GM19351 (cell line): Measurements from ENCODE around the gene TXNIP.
A peak's percentile ranks its signal among the peaks of the same experiment; 100 is the strongest.
"Not testable (repeated sequence)": the region's sequence is repeated elsewhere in the genome, so short reads cannot be mapped to it uniquely, and the experiment has no call there.

ENCODE experiments used
- ATAC-seq: cut with Tn5 transposase; IDR thresholded peaks from one replicate; pipeline ENCODE4 v1.9.1; 2021; ENCODE audit warnings: mild to moderate bottlenecking, moderate library complexity; ENCODE audit not compliant: unreplicated experiment

Gene TXNIP

GRCh38 chr1:145996433-145997015, at the start of gene TXNIP:
TXNIP (minus strand) TSS chr1:145996579; CDS start chr1:145996266, 313 bp downstream.
- peak; percentile 94 for ATAC-seq

GRCh38 chr1:146039844-146040194, 43.4 kb upstream of the TXNIP start:
- ATAC-seq = no peak

GRCh38 chr1:146036965-146037646, 40.7 kb upstream of the TXNIP start:
- ATAC-seq = no peak

GRCh38 chr1:146036241-146036964, 40.0 kb upstream of the TXNIP start:
- ATAC-seq = no peak

GRCh38 chr1:146035048-146035423, 38.7 kb upstream of the TXNIP start:
- ATAC-seq = no peak

- no peak for ATAC-seq
These were observed 36.3 kb upstream of the TXNIP start for GRCh38 chr1:146032631-146033219.

GRCh38 chr1:146031476-146031875, 35.1 kb upstream of the TXNIP start:
- ATAC-seq = no peak

GRCh38 chr1:146029117-146029516, 32.7 kb upstream of the TXNIP start:
- no peak for ATAC-seq

- ATAC-seq = not testable (repeated sequence)
These were observed 30.3 kb upstream of the TXNIP start for GRCh38 chr1:146026650-146027049.

- ATAC-seq = not testable (repeated sequence)
These were observed 29.6 kb upstream of the TXNIP start for GRCh38 chr1:146025787-146026495.

GRCh38 chr1:146022403-146023127, 26.2 kb upstream of the TXNIP start:
- no peak for ATAC-seq

GRCh38 chr1:146021622-146022402, 25.4 kb upstream of the TXNIP start, which contains the start of gene HJV:
HJV (minus strand) TSS chr1:146021735; CDS start chr1:146020231, 1,504 bp downstream.
- ATAC-seq = no peak

GRCh38 chr1:146021050-146021445, 24.7 kb upstream of the TXNIP start:
- no peak for ATAC-seq

GRCh38 chr1:146020058-146021049, 24.0 kb upstream of the TXNIP start:
- no peak for ATAC-seq

- ATAC-seq = no peak
These were observed 23.1 kb upstream of the TXNIP start for GRCh38 chr1:146019231-146020057.

- no peak for ATAC-seq
These were observed 20.5 kb upstream of the TXNIP start for GRCh38 chr1:146016891-146017290.

GRCh38 chr1:146013559-146013922, 17.2 kb upstream of the TXNIP start:
- ATAC-seq = no peak
